ENCODE data around the gene RPLP1. TPM values are rescaled to one million over a fixed set of nuclear protein-coding genes. Genes with fewer than 3 reads are reported as not detected.

The RPLP1 gene
- total and polyA plus RNA-seq, 9 of the 15 experiments (the other 6 are each of a cell fraction or from before 2014, with no cell fraction given): 76.3 to 3,053 (median 847) TPM

- Histone ChIP-seq H3K9ac (ENCODE audit: insufficient read depth in 1 of 2, low read depth in 2 of 2, low read length in 2 of 2) (no peak overlapping the region), H3K36me3 (ENCODE audit: control insufficient read depth, insufficient read depth, low read length) (no peaks in the 10 kb centered on the region), H4K20me1 (replicated peaks; ENCODE audit: control insufficient read depth, insufficient read depth, low read length) (no peaks in the 10 kb centered on the region), H3K9me3 (replicated peaks; ENCODE audit: control insufficient read depth, insufficient read depth, low read depth, low read length) (no peaks in the 10 kb centered on the region), H3K4me2 (ENCODE audit: insufficient read depth, low read length) (no peak overlapping the region), H3K27me3 (ENCODE audit: control insufficient read depth in 2 of 2, insufficient read depth in 2 of 2, low read length in 2 of 2) (peaks cover 0 to 29% of the 10 kb centered on the region in 2 experiments; a peak in 3 of 5 replicates), H3K79me2 (ENCODE audit: control insufficient read depth, insufficient read depth, low read length) (no peaks in the 10 kb centered on the region), H3K27ac (ENCODE audit: extremely low read depth, low read depth, low read length) (no peak overlapping the region), H3K4me1 (replicated peaks in 1 of 2; ENCODE audit: control insufficient read depth in 2 of 2, insufficient read depth in 2 of 2, low read length in 2 of 2) (no peaks in the 10 kb centered on the region), H3K9me1 (ENCODE audit: control insufficient read depth, insufficient read depth, low read length) (no peaks in the 10 kb centered on the region), H3K4me3 (no peak overlapping the region), H2AFZ (ENCODE audit: low read depth, low read length) (no peak overlapping the region)
- no peak for TF ChIP-seq BCOR (IDR thresholded peaks at IDR 0.05)
- TF ChIP-seq NR3C1 (CRISPR knock-in tag; IDR thresholded peaks at IDR 0.05): no peak
- TF ChIP-seq GATA2 (CRISPR knock-in tag; IDR thresholded peaks at IDR 0.05): no peak
- TF ChIP-seq FOXK1 (CRISPR knock-in tag; IDR thresholded peaks at IDR 0.05; ENCODE audit: borderline replicate concordance): no peak
- no peak for TF ChIP-seq ZNF609 (CRISPR knock-in tag; IDR thresholded peaks at IDR 0.05; ENCODE audit: borderline replicate concordance)
- TF ChIP-seq NFXL1 (CRISPR knock-in tag; IDR thresholded peaks at IDR 0.05): no peak
- TF ChIP-seq MCM2 (IDR thresholded peaks at IDR 0.05; ENCODE audit: low read depth): no peak
- no peak for TF ChIP-seq CC2D1A (IDR thresholded peaks at IDR 0.05)
- CTCF ChIA-PET (ENCODE audit: low intra/inter-chr PET ratio): no interaction called here
- FAIRE-seq (no peak), DNase-seq (ENCODE audit: extremely low read depth in 1 of 4, low spot score in 3 of 4) (no peak), ATAC-seq (no peak)
- intact Hi-C loops (cut with micrococcal nuclease): no loop called here
- no TSS peak for BruUV-seq (replicated peaks)
- in situ Hi-C loops (cut with MboI): no loop called here
- WGBS (ENCODE audit: insufficient coverage, low coverage, missing lambda C conversion rate): 3% methylated on average over 6 of the region's 6 CpGs
- POLR2A ChIA-PET: interaction anchor here (1.3 kb wide), 1 partner anchor 15 kb away, joined by 4 read pairs; no protein-coding TSS in a partner anchor
Observed at GRCh38 chr15:69498987-69499386, 46.4 kb downstream of the RPLP1 start.

Data from K562 (cell line).